AG08396 (cell line): ENCODE data around the gene HMCN2.

Experiments
- DNase-seq: peaks from one replicate; pipeline ENCODE4 v3.0.0; 2012; ENCODE audit warnings: low spot score, mixed read lengths

HMCN2 gene

GRCh38 chr9:130471411-130472183 is 206.0 kb downstream of the HMCN2 start:
- DNase-seq, result no peak

DNA sequence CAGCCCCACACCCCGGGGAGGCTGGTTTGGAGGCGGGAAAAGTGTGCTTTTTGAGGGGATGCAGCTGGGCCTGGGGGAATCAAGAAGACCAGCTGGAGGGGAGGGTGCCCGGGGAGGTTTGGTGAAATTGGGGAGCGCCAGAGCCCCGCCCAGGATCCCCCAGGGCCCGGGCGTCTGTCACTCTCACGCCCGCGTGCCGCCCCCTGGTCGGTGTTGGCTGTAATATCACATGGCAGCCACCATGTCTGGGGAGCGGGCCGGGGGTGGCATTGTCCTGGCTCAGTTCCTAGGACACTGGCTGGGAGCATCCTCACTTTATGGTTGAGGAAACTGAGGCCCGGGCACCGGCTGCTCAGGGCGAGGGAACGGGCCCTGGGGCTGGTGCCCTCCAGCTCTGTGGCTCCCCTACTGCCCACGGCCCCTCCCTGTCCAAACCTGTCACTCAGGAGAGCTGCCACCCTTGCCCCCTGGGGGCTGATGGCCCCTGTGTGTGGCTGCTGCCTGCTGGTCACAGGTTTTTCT is 206.7 kb downstream of the HMCN2 start:
- no peak for DNase-seq

DNA sequence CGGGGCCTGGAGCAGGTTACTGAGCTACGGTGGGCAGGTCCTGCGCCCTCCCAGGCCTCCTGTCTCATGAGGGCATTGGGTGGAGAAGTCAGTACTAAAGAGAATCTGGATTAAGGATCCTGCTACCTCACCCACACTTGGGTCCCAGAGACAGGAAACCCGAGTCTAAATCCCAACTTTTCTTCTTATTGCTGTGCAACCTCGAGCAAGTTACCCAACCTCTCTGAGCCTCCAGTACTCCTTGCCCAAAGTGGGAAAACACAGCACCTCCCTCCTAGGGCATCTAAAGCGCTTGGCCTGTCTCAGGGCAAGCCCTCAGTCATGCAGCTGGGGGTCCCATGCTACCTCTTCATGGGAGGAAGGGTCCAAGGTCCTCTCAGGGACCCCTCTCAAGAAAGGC is 207.4 kb downstream of the HMCN2 start:
- no peak for DNase-seq

GRCh38 chr9:130473566-130473965 is 208.0 kb downstream of the HMCN2 start:
- DNase-seq, result no peak

GRCh38 chr9:130474106-130474505 is 208.5 kb downstream of the HMCN2 start:
- DNase-seq, result no peak

DNA sequence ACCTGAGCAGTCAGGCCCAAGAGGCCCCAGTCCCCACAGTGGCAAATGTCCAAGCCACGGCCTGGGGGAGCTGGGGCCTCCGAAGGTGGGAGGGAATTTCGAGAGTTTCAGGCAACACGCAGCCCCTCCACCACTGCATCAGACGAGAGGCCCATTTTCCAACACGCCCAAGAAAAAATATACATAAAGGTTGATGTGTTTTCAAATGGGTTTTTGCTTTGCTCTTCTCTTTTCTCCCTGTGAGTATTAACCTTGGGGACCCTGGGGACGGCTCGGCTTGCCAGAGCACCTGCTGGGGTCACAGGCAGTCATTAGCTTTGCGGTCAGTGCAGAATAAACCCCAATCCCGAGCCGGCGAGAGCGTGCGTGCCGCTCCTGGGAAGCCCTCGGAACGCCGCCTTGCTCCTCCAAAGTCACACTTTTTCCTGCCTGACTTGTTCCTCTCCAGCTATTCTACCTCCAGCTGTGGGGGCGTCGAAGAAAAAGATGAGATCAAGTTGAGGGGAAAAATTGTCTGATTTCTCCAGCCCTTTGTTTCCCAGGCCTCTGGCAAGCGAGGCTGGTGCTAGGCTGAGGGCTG is 210.7 kb downstream of the HMCN2 start:
- no peak for DNase-seq

DNA sequence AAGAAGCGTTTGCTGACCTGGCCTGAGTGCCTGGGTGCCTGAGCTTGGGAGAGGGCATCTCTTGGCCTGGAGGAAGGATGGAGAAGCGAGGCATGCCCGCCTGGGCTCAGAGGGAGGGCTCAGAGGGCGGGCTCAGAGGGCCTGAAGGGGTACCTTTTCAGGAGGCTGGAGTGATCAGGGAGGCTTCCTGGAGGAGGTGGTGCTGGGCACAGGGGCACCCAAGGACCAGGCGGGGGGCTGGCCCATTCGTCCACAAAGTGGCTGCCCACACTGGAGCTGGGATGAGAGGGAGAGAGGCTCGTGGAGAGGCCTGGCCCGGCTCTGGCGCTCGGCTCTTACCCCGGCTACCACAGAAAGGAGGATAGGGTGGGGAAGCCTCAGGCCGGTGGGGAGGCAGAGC is 212.0 kb downstream of the HMCN2 start:
- no peak for DNase-seq

- DNase-seq, result no peak
Measured at GRCh38 chr9:130478152-130478551, 212.6 kb downstream of the HMCN2 start.

DNA sequence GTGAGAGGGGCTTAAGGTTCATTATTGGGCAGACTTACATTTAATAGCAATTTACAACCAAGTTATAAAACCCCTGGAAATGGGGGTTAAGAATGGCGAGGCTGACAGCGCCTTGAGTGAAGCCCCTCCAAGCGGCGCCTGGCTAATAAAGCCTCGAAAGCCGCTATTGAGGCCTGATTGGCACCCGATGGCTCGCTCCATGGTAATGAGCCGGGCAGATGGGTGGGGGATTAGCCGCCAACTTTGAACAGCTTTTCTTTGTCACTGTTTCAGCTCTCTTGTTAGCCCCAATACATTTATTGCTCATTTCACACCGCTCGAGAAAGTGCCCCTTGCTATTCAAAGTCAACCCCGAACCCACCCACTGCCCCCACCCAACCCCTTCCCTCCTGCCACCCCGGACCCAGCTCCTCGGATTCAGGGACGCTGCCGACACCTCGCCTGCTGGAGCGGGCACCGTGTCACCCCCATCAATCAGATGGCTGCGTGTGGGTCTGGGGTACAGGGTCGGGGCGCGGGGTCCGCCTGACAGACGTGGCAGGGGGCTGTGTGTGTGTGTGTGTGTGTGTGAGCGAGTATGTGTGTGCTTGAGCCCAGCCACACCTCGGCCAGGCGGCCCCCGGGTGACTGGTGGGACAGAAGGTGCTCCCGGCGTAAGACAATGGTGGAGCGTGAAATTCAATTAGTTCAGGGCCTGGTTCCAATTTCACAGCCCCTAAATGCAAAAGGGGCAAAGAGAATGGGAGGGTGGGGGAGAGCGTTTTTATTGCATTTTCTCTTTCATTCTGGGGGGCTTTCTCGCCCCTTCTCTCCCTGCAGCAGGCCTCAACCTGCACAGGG is 213.4 kb downstream of the HMCN2 start:
- DNase-seq, result no peak

GRCh38 chr9:130479587-130479986 is 214.0 kb downstream of the HMCN2 start:
- DNase-seq, result no peak

GRCh38 chr9:130480673-130481072 is 215.1 kb downstream of the HMCN2 start:
- no peak for DNase-seq

DNA sequence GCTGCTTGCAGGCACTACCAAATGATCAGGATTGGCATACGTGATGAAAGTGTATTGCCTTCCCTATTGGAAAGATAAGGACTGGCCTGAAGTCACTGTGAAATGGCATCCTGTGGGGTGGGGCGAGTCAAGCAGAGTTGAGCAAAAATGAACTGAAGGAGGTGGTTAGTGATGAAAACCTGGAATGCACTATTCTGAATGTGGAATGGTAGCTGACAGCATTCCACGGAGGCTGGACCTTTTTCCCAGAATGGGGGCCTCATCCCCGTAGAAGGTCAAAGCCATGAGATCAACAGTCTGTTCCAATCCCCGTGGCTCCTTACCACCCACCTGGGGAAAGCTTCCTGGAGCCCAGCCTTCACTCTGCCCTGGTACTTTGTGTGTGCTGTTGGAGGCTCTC is 216.9 kb downstream of the HMCN2 start:
- no peak for DNase-seq

GRCh38 chr9:130483371-130483971 is 217.9 kb downstream of the HMCN2 start:
- no peak for DNase-seq
